ENCODE measurements around the gene GMPS. TPM values are rescaled to one million over a fixed set of nuclear protein-coding genes. Genes with fewer than 3 reads are reported as not detected.

Gene GMPS
- total RNA-seq, 1 donor: 41.3 TPM

GRCh38 chr3:155891321-155891720 lies 20.9 kb downstream of the GMPS start:
- Histone ChIP-seq H3K36me3 (ENCODE audit: insufficient read depth, low read length) (peaks cover 12% of the 10 kb centered on the region), H3K9me3 (ENCODE audit: low read depth, low read length) (no peaks in the 10 kb centered on the region), H3K4me1 (ENCODE audit: insufficient read depth, low read length) (peaks cover 12% of the 10 kb centered on the region), H3K27ac (ENCODE audit: low read depth, low read length) (peak overlapping the region; percentile 75), H3K79me2 (ENCODE audit: insufficient read depth, low read length) (peaks cover 76% of the 10 kb centered on the region), H4K20me1 (ENCODE audit: insufficient read depth, low read length) (peaks cover 6% of the 10 kb centered on the region), H2AFZ (ENCODE audit: low read length) (no peak overlapping the region), H3K4me3 (ENCODE audit: insufficient read depth, low read length) (no peak overlapping the region), H3K27me3 (ENCODE audit: insufficient read depth, low read length) (no peaks in the 10 kb centered on the region), H3K4me2 (ENCODE audit: insufficient read depth, low read length) (peak overlapping the region; percentile 35)
- DNase-seq (ENCODE audit: insufficient read length, low spot score, missing footprints): peak; percentile 31
- no peak for TF ChIP-seq CTCF (IDR thresholded peaks at IDR 0.05; ENCODE audit: extremely low read depth, low read depth, low read length)

GRCh38 chr3:155895379-155895900 lies 25.0 kb downstream of the GMPS start:
- no peaks in the 10 kb centered on the region for H3K9me3 ChIP-seq (ENCODE audit: low read depth, low read length)
- H3K36me3 ChIP-seq (ENCODE audit: insufficient read depth, low read length): peaks cover 38% of the 10 kb centered on the region
- H3K27me3 ChIP-seq (ENCODE audit: insufficient read depth, low read length): no peaks in the 10 kb centered on the region
- peaks cover 52% of the 10 kb centered on the region for H3K79me2 ChIP-seq (ENCODE audit: insufficient read depth, low read length)
- DNase-seq (ENCODE audit: insufficient read length, low spot score, missing footprints): no peak
- no peak overlapping the region for H3K4me3 ChIP-seq (ENCODE audit: insufficient read depth, low read length)
- no peak overlapping the region for H3K27ac ChIP-seq (ENCODE audit: low read depth, low read length)
- no peak for TF ChIP-seq CTCF (IDR thresholded peaks at IDR 0.05; ENCODE audit: extremely low read depth, low read depth, low read length)
- H3K4me1 ChIP-seq (ENCODE audit: insufficient read depth, low read length): peaks cover 4% of the 10 kb centered on the region
- peaks cover 13% of the 10 kb centered on the region for H4K20me1 ChIP-seq (ENCODE audit: insufficient read depth, low read length)
- no peak overlapping the region for H2AFZ ChIP-seq (ENCODE audit: low read length)
- H3K4me2 ChIP-seq (ENCODE audit: insufficient read depth, low read length): no peak overlapping the region

- H3K79me2 ChIP-seq (ENCODE audit: insufficient read depth, low read length): peaks cover 2% of the 10 kb centered on the region
- H3K4me2 ChIP-seq (ENCODE audit: insufficient read depth, low read length): no peak overlapping the region
- peaks cover 67% of the 10 kb centered on the region for H3K36me3 ChIP-seq (ENCODE audit: insufficient read depth, low read length)
- no peaks in the 10 kb centered on the region for H3K9me3 ChIP-seq (ENCODE audit: low read depth, low read length)
- no peak for TF ChIP-seq CTCF (IDR thresholded peaks at IDR 0.05; ENCODE audit: extremely low read depth, low read depth, low read length)
- no peak overlapping the region for H3K4me3 ChIP-seq (ENCODE audit: insufficient read depth, low read length)
- no peak overlapping the region for H2AFZ ChIP-seq (ENCODE audit: low read length)
- no peak overlapping the region for H3K27ac ChIP-seq (ENCODE audit: low read depth, low read length)
- peaks cover 2% of the 10 kb centered on the region for H3K4me1 ChIP-seq (ENCODE audit: insufficient read depth, low read length)
- no peaks in the 10 kb centered on the region for H3K27me3 ChIP-seq (ENCODE audit: insufficient read depth, low read length)
- H4K20me1 ChIP-seq (ENCODE audit: insufficient read depth, low read length): no peaks in the 10 kb centered on the region
- DNase-seq (ENCODE audit: insufficient read length, low spot score, missing footprints): no peak
Observed at GRCh38 chr3:155906900-155907299, 36.5 kb downstream of the GMPS start.

GRCh38 chr3:155908086-155908485 lies 37.6 kb downstream of the GMPS start:
- H3K4me3 ChIP-seq (ENCODE audit: insufficient read depth, low read length): no peak overlapping the region
- H2AFZ ChIP-seq (ENCODE audit: low read length): no peak overlapping the region
- no peak for TF ChIP-seq CTCF (IDR thresholded peaks at IDR 0.05; ENCODE audit: extremely low read depth, low read depth, low read length)
- DNase-seq (ENCODE audit: insufficient read length, low spot score, missing footprints): no peak
- no peak overlapping the region for H3K4me2 ChIP-seq (ENCODE audit: insufficient read depth, low read length)
- no peak overlapping the region for H3K27ac ChIP-seq (ENCODE audit: low read depth, low read length)
- peaks cover 67% of the 10 kb centered on the region for H3K36me3 ChIP-seq (ENCODE audit: insufficient read depth, low read length)
- peaks cover 2% of the 10 kb centered on the region for H3K4me1 ChIP-seq (ENCODE audit: insufficient read depth, low read length)
- H3K9me3 ChIP-seq (ENCODE audit: low read depth, low read length): no peaks in the 10 kb centered on the region
- H3K79me2 ChIP-seq (ENCODE audit: insufficient read depth, low read length): no peaks in the 10 kb centered on the region
- no peaks in the 10 kb centered on the region for H4K20me1 ChIP-seq (ENCODE audit: insufficient read depth, low read length)
- H3K27me3 ChIP-seq (ENCODE audit: insufficient read depth, low read length): no peaks in the 10 kb centered on the region
